Pons (tissue), 1 donor: ENCODE results near the gene COX6B1.
"Not testable (repeated sequence)": the region's sequence is repeated elsewhere in the genome, so short reads cannot be mapped to it uniquely, and the experiment has no call there.

Experiments used
- DNase-seq: peaks from one replicate; pipeline ENCODE4 v3.0.0-alpha.2; 2016; ENCODE audit warnings: low spot score

The COX6B1 gene

DNA sequence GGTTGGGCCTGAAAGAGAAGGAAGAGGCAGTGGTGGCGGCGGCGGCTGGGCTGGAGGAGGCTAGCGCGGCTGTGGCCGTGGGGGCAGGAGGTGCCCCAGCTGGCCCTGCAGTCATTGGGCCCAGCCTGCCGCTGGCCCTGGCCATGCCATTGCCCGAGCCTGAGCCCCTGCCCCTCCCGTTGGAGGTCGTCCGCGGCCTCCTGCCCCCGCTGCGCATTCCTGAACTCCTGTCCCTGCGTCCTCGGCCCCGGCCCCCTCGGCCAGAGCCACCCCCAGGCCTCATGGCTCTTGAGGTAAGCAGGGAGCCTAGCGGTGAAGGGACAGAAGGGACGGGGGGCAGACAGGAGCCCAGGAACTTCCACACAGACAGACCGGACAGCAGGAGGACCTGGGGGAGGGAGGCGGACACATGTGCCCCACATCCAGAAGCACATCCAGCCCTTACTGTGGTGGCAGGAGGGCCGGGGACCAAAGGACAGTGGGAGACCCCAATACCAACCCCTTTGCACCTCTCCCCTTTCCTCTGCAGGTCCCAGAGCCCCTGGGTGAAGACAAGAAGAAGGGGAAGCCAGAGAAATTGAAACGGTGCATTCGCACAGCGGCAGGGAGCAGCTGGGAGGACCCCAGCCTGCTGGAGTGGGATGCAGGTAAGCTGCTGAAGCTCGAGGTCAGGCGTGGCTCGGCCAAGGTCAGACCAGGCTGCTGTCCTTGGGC lies 14.2 kb upstream of the COX6B1 start:
- DNase-seq = no peak

DNA sequence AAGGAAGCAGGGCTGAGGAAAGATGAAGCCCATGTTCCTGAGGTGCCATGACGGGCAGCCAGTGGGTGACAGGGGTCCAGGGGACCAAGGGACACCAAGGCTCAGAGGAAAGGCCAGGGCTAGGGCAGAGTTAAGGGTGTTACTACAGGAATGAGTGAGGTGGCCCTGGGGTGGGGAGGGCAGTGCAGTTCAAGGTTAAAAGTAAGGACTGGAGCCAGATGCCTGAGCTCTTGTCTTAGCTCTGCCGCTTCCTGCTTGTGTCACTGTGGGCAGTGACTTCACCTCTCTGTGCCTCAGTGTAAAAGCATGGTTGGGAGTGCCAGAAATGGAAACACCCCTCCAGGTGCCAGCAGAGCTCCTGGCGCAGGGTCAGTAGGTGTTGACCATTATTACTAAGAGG lies 11.5 kb upstream of the COX6B1 start:
- DNase-seq = no peak

DNA sequence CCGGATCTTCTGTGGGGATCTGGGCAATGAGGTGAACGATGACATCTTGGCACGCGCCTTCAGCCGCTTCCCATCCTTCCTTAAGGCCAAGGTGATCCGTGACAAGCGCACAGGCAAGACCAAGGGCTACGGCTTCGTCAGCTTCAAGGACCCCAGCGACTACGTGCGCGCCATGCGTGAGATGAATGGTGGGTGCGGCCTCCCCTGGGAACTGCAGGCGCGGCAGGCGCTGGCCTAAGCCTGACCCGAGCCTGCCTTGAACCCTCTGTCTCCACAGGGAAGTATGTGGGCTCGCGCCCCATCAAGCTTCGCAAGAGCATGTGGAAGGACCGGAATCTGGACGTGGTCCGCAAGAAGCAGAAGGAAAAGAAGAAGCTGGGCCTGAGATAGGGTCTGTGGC lies 11.0 kb upstream of the COX6B1 start:
- DNase-seq = no peak

DNA sequence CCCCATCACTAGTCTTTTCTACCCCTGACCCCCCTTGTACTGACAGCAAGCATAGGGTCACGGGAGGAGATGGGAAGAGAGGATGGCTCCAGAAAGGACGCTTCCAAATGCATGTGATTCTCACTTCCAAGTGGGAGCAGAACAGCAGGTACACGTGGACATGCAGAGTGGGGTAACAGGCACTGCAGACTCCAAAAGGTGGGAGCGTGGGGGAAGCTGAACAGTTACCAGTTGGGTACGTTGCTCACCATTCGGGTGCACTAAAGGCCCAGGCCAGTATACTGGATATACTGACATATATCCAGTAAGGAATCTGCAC lies 8.8 kb upstream of the COX6B1 start:
- DNase-seq = no peak

DNA sequence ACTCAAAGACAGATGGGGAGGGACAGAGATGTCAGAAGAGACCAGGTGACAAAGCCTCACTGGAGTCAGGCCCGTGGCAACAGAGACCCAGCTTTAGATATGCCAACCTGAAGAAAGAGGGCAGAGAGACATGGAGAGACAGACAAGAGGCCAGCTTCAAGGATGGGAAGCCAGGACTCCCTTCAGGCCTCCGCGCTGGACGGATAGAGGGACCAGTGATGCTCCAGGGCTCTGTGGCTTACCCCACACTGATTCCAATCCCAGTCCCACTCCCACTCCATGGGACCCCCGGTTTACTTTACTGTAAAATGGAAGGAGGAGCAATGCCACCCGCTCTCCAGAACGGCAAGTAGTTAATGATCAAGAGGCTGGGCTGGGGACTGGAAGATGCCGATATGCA lies 8.3 kb upstream of the COX6B1 start:
- DNase-seq = no peak

GRCh38 chr19:35641515-35642151 lies 6.5 kb upstream of the COX6B1 start, which contains the start of gene ETV2:
Gene ETV2, plus strand, starts transcription at chr19:35641745. Its CDS starts 716 bp downstream, at chr19:35642461.
- no peak for DNase-seq

DNA sequence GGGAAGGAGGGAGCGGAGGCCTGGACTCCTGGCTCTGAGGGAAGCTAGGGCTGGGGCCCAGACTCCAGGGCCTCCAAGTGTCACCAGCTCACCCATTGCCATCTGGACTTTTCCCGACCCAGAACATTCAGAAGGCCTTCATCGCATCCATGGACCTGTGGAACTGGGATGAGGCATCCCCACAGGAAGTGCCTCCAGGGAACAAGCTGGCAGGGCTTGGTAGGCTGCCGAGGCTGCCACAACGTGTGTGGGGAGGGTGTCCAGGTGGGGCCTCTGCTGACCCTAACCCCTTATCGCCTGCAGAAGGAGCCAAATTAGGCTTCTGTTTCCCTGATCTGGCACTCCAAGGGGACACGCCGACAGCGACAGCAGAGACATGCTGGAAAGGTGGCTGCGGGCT lies 5.8 kb upstream of the COX6B1 start:
- DNase-seq = no peak

- DNase-seq = no peak
Measured at GRCh38 chr19:35642798-35643254, 5.3 kb upstream of the COX6B1 start.

- peak; percentile 54 for DNase-seq
Measured at GRCh38 chr19:35643255-35644205, 4.6 kb upstream of the COX6B1 start.

DNA sequence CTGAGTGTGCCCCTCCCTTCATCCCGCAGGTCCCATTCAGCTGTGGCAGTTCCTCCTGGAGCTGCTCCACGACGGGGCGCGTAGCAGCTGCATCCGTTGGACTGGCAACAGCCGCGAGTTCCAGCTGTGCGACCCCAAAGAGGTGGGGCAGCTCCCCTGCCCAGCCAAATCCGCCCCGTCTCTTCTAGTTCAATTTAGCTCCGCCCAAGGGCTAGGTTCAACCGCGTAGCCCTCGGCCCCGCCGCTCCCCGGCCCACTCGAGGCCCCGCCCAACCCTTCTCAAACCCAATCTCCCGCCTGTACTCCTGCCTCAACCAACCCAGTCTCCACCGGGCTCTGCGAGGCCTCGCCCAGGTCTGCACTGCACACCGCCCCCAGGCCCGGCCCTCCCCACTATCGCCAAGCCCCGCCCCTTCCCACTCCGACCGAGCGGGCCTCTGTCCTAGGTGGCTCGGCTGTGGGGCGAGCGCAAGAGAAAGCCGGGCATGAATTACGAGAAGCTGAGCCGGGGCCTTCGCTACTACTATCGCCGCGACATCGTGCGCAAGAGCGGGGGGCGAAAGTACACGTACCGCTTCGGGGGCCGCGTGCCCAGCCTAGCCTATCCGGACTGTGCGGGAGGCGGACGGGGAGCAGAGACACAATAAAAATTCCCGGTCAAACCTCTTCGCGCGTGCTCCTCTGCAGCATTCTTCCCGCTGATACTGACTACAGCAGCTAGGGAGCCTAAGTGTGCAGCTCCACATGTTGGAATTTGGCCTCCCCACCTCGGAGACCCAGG lies 3.7 kb upstream of the COX6B1 start:
- peak; percentile 59 for DNase-seq

GRCh38 chr19:35644987-35645679 lies 3.0 kb upstream of the COX6B1 start:
- peak; percentile 51 for DNase-seq

- no peak for DNase-seq
Measured at GRCh38 chr19:35645680-35646511, 2.2 kb upstream of the COX6B1 start.

- DNase-seq = no peak
Measured at GRCh38 chr19:35650581-35650980, 2.5 kb downstream of the COX6B1 start.

- not testable (repeated sequence) for DNase-seq
Measured at GRCh38 chr19:35654828-35655227, 6.7 kb downstream of the COX6B1 start.

GRCh38 chr19:35655600-35655999 lies 7.5 kb downstream of the COX6B1 start:
- no peak for DNase-seq

DNA sequence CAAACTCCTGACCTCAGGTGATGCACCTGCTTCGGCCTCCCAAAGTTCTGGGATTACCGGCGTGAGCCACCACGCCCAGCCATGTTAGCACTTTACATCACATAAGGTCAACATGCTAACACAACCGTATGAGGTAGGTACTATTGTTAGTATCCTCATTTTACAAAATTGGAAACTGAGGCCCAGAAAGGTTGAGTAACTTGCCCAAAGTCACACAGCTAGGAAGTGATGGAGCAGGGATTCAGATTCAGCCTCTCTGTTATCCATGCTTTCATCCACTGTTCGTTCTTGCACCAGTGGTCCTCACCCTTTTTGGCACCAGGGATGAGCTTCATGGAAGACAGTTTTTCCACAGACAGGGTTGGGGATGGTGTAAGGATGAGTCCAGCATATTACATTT lies 8.6 kb downstream of the COX6B1 start:
- no peak for DNase-seq

DNA sequence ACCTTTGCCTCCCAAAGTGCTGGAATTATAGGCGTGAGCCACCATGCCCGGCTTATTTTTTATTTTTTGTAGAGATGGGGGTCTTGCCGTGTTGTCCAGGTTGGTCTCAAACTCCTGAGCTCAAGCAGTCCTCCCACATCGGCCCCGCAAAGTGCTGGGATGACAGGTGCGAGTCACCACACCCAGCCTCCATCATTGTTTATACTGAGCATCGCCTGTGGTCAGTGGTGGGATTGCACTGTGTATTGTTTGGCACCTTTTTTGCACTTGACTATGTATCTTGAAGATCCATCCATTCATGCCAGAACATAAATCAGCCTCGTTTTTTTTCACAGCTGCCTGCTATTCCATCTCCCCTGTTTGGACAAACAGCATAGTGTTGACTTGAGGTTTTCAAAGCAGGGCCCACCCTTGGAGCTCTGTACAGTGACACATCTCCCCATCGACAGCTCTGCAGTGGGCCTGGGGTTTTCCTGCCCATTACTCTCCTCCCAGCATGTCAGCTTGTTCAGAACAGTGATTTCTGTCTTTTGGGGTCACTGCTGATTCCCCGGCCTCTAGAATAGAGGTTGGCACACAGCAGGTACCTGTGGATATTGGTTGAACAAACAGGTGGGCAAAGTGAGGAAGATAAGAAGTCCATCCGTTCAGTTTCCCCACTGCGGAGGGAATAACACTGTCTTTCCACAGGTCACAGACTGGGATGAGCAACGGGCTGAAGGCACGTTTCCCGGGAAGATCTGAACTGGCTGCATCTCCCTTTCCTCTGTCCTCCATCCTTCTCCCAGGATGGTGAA lies 10.0 kb downstream of the COX6B1 start:
- DNase-seq = no peak

DNA sequence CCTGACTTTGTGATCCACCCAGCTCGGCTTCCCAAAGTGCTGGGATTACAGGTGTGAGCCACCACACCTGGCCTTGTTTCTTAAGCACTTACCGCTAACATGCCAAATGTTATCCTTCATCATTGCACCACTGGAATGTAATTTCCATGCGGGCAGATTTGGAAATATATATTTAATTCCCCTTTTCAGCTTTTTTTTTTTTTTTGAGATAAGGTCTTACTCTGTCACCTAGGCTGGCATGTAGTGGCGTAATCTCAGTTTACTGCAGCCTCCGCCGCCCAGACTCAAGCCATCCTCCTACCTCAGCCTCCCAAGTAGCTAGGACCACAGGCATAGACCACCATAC lies 13.8 kb downstream of the COX6B1 start:
- no peak for DNase-seq

GRCh38 chr19:35663981-35664380 lies 15.9 kb downstream of the COX6B1 start:
- no peak for DNase-seq

GRCh38 chr19:35665157-35665556 lies 17.0 kb downstream of the COX6B1 start:
- no peak for DNase-seq
